HG03575 (cell line): ENCODE data around the gene TEAD2.
"Not testable (repeated sequence)": the region's sequence is repeated elsewhere in the genome, so short reads cannot be mapped to it uniquely, and the experiment has no call there.

ENCODE experiments used
- ATAC-seq: cut with Tn5 transposase; IDR thresholded peaks from one replicate; pipeline ENCODE4 v1.9.1; 2021; ENCODE audit not compliant: unreplicated experiment, insufficient number of reproducible peaks, low FRiP score; ENCODE audit errors: extremely low read depth

TEAD2 gene

GRCh38 chr19:49390131-49390928, 28.1 kb upstream of the TEAD2 start:
- ATAC-seq, result no peak

- no peak for ATAC-seq
Measured at GRCh38 chr19:49389406-49389805, 27.2 kb upstream of the TEAD2 start.

DNA sequence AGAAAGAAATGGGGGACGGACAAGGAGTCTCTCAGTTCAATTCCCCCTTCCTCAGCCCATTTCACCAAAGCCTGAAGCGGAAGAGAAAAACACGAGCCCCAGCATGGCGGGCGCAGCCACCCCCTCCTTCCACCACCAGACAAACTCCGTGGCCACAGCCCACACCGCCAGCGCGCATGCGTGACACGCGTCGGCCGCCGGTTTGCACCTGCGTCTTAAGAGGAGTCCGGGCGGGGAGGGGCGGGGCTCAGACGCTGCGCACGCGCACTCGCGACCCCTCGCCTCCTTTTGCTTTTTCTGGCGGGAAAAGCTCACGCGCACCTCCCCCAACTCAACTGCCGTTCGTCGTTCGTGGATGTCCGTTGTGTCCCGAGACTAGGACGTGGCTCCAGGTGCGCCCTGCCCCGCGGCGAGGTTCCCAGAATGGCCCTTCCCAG, 25.7 kb upstream of the TEAD2 start, which contains the start of gene KASH5:
KASH5 (plus strand) TSS at position 314 of the 437 bp plus-strand sequence. CDS start 2,635 bp downstream, outside the sequence.
- ATAC-seq, result no peak

DNA sequence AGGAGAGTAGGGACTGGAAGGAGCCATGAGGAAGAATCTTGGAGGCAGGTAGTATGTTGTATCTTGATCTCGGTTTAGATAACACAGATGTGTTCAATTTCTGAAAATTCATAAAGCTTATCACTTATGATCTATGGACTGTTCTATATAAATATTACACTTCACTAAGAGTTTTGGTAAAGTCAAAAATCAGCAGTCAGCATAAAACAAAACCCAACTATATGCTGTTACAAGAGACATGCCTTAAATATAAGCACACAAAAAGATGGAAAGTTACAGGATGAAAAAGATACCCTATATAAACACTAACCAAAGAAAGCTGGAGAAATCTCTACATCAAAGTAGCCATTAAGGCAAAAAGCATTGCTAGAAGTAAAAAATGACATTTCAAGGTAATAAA, 21.4 kb upstream of the TEAD2 start:
- no peak for ATAC-seq

DNA sequence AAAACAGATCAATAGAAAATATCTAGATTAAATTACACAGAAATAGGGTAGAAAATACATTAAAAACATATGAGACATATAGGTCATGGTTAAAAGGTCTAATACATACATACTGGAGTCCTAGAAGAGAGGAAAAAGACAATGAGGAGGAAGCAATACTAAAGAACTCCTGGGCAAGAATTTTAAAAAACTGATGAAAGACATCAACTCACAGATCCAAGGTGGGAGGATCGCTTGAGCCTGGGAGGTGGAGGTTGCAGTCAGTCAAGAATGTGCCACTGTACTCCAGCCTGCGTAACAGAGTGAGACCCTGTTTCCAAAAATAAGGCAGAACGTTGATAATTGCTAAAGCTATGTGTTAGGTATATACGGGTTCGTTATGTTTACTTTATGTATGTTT, 20.4 kb upstream of the TEAD2 start:
- ATAC-seq, result no peak

- no peak for ATAC-seq
Measured at GRCh38 chr19:49380391-49380790, 18.2 kb upstream of the TEAD2 start.

DNA sequence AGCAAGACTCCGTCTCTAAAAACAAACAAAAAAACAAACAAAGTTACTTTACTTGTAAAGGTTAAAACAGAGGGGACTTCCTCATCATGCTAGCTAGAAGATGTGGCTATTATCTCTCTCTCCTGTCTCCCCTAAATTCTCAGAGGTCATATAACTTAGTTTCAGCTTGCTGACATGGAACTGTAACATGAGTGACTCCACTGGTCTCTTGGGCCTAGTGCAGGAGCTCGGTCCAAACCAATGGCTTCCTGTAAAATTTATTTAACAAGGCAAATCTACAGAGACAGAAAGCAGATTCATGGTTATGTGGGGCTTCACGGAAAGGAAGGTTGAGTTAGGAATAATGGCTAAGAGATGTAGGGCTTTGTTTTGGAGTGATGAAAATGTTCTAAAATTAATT, 16.3 kb upstream of the TEAD2 start:
- ATAC-seq, result no peak

DNA sequence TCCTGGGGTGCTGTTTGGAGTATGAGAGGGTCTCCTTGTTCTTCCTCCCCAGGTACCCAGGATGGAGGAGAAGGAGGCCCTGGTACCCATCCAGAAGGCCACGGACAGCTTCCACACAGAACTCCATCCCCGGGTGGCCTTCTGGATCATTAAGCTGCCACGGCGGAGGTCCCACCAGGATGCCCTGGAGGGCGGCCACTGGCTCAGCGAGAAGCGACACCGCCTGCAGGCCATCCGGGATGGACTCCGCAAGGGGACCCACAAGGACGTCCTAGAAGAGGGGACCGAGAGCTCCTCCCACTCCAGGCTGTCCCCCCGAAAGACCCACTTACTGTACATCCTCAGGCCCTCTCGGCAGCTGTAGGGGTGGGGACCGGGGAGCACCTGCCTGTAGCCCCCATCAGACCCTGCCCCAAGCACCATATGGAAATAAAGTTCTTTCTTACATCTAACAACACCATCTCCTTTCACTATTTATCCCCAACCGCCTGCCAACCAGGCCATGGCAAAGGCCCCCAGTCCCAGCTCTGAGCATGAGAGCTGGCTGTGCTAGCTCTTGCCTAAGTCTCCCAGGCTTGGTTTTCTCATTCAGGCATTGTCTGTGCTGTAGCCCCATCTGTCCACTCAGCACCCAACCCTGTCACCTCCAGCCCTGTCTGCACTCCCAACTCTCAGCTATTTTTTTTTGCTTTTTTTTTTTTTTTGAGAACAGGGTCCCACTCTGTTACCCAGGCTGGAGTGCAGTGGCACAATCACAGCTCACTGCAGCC, 12.6 kb upstream of the TEAD2 start:
- no peak for ATAC-seq

DNA sequence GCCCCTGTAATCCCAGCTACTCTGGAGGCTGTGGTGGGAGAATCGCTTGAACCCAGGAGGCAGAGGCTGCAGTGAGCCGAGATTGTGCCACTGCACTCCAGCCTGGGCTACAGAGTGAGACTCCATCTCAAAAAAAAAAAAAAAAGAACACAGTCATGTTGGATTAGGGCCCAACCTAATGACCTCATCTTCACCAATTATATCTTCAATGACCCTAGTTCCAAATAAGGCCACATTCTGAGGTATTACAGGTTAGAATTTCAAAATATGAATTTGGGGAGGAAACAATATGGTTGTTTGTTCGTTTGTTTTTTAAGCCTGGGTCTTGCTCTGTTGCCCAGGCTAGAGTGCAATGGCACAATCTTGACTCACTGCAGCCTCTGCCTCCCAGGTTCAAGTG, 11.0 kb upstream of the TEAD2 start:
- ATAC-seq, result not testable (repeated sequence)

DNA sequence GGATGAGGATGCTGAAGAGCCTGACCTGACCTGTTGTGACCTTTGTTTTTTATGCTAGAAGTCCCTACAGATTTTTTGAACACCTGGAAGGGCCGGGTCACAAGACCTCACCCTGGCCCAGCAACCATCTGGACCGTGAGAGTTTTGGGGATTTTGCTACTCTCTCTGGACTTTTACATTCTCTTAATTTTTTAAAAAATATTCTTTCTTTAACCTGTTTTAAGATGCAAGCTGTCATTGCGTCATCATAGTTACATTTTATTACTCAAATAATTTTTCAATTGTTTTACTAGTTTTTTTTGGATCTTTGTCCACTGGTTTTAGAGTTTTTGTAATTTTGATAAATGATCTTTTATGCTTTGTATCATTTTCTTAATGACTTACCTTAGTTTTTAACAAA, 9.0 kb upstream of the TEAD2 start:
- ATAC-seq, result no peak

- no peak for ATAC-seq
Measured at GRCh38 chr19:49368711-49369358, 6.6 kb upstream of the TEAD2 start.

DNA sequence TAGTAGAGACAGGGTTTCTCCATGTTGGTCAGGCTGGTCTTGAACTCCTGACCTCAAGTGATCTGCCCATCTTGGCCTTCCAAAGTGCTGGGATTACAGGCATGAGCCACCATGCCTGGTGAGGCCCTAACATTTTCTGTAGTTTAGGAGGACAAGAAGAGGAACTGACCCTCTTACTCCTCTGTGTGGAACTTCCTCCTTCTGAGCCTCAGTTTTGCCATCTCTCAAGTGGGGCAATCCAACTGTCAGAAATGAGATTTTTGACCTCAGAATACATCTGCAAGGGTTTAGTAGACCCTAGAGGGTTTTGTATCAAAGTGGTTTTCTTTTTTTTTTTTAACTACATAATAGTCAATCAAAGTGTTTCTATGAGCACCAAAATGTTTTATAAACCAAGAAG, 3.9 kb upstream of the TEAD2 start:
- no peak for ATAC-seq

GRCh38 chr19:49364083-49364737, 2.0 kb upstream of the TEAD2 start:
- ATAC-seq, result no peak

DNA sequence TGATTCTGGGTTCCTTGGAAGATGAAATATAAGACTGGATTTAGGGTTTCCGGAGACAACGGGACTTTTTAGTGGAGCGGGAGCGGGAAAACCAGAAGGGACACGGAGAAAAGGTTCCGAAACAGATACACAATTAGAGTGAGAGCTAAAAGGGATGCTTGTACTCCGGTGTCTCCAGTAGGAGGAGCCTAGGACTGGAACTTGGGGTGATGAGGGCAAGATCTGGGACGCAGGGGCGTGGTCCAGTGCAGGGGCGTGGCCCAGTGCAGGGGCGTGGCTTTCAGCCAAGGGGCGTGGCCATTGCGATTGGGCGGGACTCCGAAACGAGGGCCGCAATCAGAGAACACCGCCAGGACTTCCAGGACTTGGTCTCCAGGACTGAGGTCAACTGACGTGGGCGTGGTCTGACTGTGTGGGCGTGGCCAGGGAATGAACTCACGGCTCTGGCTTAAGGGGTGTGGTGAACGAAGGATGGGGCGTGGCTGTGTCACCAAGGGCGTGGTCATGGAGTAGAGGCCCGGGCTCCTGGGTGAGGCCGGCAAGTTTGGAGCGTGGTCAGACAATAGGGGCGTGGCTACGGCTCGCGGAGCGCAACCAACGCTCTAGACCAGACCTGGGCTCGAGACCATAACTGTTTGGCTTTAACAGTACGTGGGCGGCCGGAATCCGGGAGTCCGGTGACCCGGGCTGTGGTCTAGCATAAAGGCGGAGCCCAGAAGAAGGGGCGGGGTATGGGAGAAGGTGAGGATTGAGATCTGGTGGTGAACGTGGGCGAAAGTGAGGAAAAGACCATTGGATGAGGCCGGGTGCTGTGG, 1.3 kb upstream of the TEAD2 start, which contains the start of gene DKKL1:
DKKL1 (plus strand) TSS at position 610 of the 815 bp plus-strand sequence; CDS start at position 732, 122 bp downstream.
- ATAC-seq, result no peak

DNA sequence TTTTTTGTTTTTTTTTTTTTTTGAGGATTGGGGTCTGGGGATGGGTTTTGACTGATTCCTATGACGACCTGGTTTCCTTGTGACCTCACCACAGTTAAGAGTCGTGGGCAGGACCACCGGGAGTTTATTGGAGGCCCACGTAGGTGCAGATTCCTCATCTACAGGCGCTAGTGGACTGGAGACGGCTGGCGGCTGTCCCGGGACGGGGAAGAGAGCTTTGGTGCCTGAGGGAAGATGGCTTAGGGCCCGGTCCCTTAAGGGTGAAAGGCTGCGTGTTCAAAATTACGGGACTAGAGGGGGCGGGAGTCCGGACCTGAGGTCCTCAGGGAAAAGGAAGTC, 682 bp upstream of the TEAD2 start:
- no peak for ATAC-seq

- ATAC-seq, result no peak
Measured at GRCh38 chr19:49361438-49362047, 673 bp downstream of the TEAD2 start.

DNA sequence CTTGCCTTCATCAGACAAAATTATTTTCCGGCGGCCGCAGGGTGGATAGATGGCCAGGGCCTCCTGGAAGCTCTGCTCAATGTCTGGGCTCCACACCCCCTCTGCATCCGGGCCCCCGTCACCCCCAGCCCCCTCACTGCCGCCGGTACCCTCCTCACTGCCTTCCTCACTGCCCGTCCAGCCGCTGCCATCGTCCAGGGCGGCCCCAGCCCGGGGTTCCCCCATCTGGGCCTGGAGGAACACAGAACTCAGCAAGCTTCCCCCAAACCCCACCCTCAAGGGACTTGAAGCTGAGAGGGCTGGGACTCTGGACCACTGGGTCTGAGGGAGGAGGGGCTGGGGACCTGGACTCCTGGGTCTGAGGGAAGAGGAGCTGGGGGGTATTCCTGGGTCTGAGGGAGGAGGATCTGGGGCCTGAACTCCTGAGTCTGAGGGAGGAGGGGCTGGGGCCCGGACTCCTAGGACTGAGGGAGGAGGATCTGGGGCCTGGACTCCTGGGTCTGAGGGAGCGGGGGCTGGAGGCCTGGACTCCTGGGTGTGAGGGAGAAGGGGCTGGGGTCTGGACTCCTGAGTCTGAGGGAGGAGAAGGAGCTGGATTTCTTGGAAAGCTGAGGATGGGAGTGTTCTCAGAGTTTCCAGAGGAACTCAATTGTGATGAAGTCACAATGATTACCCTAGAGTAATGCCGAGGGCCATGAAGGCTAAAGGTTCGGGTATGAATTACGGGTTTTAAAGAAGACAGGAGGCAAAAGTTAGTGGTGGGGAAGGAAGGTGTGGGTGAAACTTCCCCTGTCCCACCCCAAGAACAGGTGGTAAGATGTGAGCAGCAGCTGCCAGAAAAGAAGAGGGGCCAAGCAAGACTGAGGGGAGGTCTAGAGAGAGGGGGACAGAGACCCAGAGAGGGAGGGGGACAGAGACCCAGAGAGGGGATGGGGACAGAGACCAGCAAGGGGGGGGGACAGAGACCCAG, 2.1 kb downstream of the TEAD2 start:
- ATAC-seq, result no peak
